HCT116 (cell line): ENCODE results near the gene CCDC126. TPM values are rescaled to one million over a fixed set of nuclear protein-coding genes. Genes with fewer than 3 reads are reported as not detected.

ENCODE experiments used
- ATAC-seq: fragments of 200-7000 bp; cut with Tn5 transposase; 2 replicates; pipeline ENCODE4 v1.9.1; 2020; ENCODE audit warnings: mild to moderate bottlenecking, moderate library complexity
- BruUV-seq: library from RNA; stranded (reverse); fragments of 400-500 nt; replicated peaks from 2 replicates; lab custom pipeline; 2021; lab: Mats Ljungman, UMichigan
- CTCF ChIA-PET: fragments of 300-600 bp; sonication (Branson Sonifier 250); formaldehyde crosslinking; loops from one replicate; lab custom pipeline; 2021; ENCODE audit warnings: antibody characterized with exemption; lab: Charles Lee
- POLR2A ChIA-PET: fragments of 300-600, 350-600 bp; sonication (Branson Sonifier 250); formaldehyde crosslinking; loops from one replicate; lab custom pipeline; 2021; ENCODE audit warnings: antibody characterized with exemption; lab: Charles Lee
- RAD21 ChIA-PET, 2 experiments: fragments of 300-600 bp; sonication (Branson Sonifier 250); formaldehyde crosslinking; loops; one replicate each; lab custom pipeline; 2023; ENCODE audit warnings: low total read pairs in 2 of 2; ENCODE audit not compliant: uncharacterized antibody in 2 of 2, unreplicated experiment in 2 of 2, low non-redundant PET in 1 of 2; lab: Charles Lee
- DNase-seq: peaks from one replicate; pipeline ENCODE4 v3.0.0-alpha.2; 2010; ENCODE audit warnings: low read depth, low spot score
- H2AFZ ChIP-seq: fragments of 200-600 bp; shearing (Covaris generic), sonication (generic); 2 replicates; pipeline ENCODE4 v1.6.1; 2017; ENCODE audit warnings: low read depth, mixed run types, mixed read lengths, antibody characterized with exemption, low read length; ENCODE audit not compliant: poor library complexity, severe bottlenecking
- H3K27ac ChIP-seq: 2 replicates; pipeline ENCODE4 v1.5.1; 2012; ENCODE audit warnings: low read depth, low read length
- H3K27me3 ChIP-seq: fragments of 200-600 bp; sonication (generic); 2 replicates; pipeline ENCODE4 v1.6.1; 2016; ENCODE audit warnings: mixed run types, low read length, mixed read lengths; ENCODE audit not compliant: insufficient read depth
- H3K36me3 ChIP-seq, 2 experiments: fragments of 200-500 bp in 1 of 2; fragments of 200-600 bp in 1 of 2; sonication (Bioruptor generic) in 1 of 2; sonication (generic) in 1 of 2; 2 replicates each; pipeline versions ENCODE4 v1.5.1 to v1.6.1; 2014 to 2016; ENCODE audit warnings: low read length in 2 of 2, inconsistent platforms in 1 of 2, mixed read lengths in 1 of 2, mixed run types in 1 of 2; ENCODE audit not compliant: insufficient read depth in 2 of 2, control insufficient read depth in 1 of 2
- H3K4me1 ChIP-seq, 2 experiments: fragments of 200-600 bp in 1 of 2; sonication (generic) in 1 of 2; 2 replicates each; pipeline versions ENCODE4 v1.5.1 to v1.6.1; 2012 to 2017; ENCODE audit warnings: low read length in 2 of 2, inconsistent platforms in 1 of 2, mild to moderate bottlenecking in 1 of 2, mixed read lengths in 1 of 2, mixed run types in 1 of 2, moderate library complexity in 1 of 2; ENCODE audit not compliant: insufficient read depth in 2 of 2, control insufficient read depth in 1 of 2
- H3K4me2 ChIP-seq: fragments of 200-600 bp; sonication (generic); 2 replicates; pipeline ENCODE4 v1.6.1; 2017; ENCODE audit warnings: mixed run types, low read length, mixed read lengths
- H3K4me3 ChIP-seq, 2 experiments: fragments of 200-600 bp in 1 of 2; sonication (generic) in 1 of 2; replicated peaks in 1 of 2; 2 replicates each; pipeline ENCODE4 v1.5.1; 2011 to 2016; ENCODE audit warnings: low read length in 2 of 2, control low read depth in 1 of 2, low read depth in 1 of 2, mild to moderate bottlenecking in 1 of 2, mixed read lengths in 1 of 2, mixed run types in 1 of 2
- H3K79me2 ChIP-seq: fragments of 200-600 bp; sonication (generic); 2 replicates; pipeline ENCODE4 v1.6.1; 2017; ENCODE audit warnings: mild to moderate bottlenecking, mixed run types, low read length, moderate library complexity, mixed read lengths; ENCODE audit not compliant: insufficient read depth
- H3K9ac ChIP-seq: fragments of 200-600 bp; sonication (generic); 2 replicates; pipeline ENCODE4 v1.6.1; 2016; ENCODE audit warnings: low read length, mixed read lengths
- H3K9me2 ChIP-seq: fragments of 200-600 bp; sonication (generic), shearing (Covaris generic); 2 replicates; pipeline ENCODE4 v1.6.1; 2017; ENCODE audit warnings: mixed run types, mild to moderate bottlenecking, moderate library complexity; ENCODE audit not compliant: insufficient read depth
- H3K9me3 ChIP-seq, 2 experiments: fragments of 200-500 bp in 1 of 2; fragments of 200-600 bp in 1 of 2; sonication (Bioruptor generic) in 1 of 2; sonication (generic) in 1 of 2; 2 replicates each; pipeline ENCODE4 v1.6.1; 2014 to 2017; ENCODE audit warnings: low read length in 2 of 2, mixed read lengths in 2 of 2, inconsistent platforms in 1 of 2, low read depth in 1 of 2, mild to moderate bottlenecking in 1 of 2, mixed run types in 1 of 2, moderate library complexity in 1 of 2; ENCODE audit not compliant: control insufficient read depth in 1 of 2, insufficient read depth in 1 of 2
- H4K20me1 ChIP-seq: fragments of 200-600 bp; sonication (generic), shearing (Covaris generic); 2 replicates; pipeline ENCODE4 v1.6.1; 2017; ENCODE audit warnings: mixed run types, mild to moderate bottlenecking, moderate library complexity; ENCODE audit not compliant: insufficient read depth
- CEBPB ChIP-seq: IDR thresholded peaks from 2 replicates; pipeline ENCODE4 v1.6.1; 2012; ENCODE audit warnings: low read depth
- ELF1 ChIP-seq: IDR thresholded peaks from 2 replicates; pipeline ENCODE4 v1.6.1; 2012; ENCODE audit warnings: low read depth, borderline replicate concordance
- EZH2phosphoT487 ChIP-seq: fragments of 200-600 bp; IDR thresholded peaks from 2 replicates; pipeline ENCODE4 v1.6.1; 2018; ENCODE audit warnings: antibody characterized with exemption, borderline replicate concordance
- JUND ChIP-seq: IDR thresholded peaks from 2 replicates; pipeline ENCODE4 v1.6.1; 2012
- POLR2A ChIP-seq: IDR thresholded peaks from 2 replicates; pipeline ENCODE4 v1.7.0; 2011; ENCODE audit warnings: borderline replicate concordance; ENCODE audit not compliant: insufficient read depth, insufficient read length; ENCODE audit errors: extremely low read depth
- TCF7L2 ChIP-seq: IDR thresholded peaks from 2 replicates; pipeline ENCODE4 v1.7.0; 2011; ENCODE audit warnings: borderline replicate concordance, inconsistent platforms; ENCODE audit not compliant: insufficient read depth, insufficient read length; ENCODE audit errors: extremely low read depth
- intact Hi-C: fragments of 100-400 bp; cut with micrococcal nuclease; formaldehyde crosslinking; loops from 2 replicates; pipeline ENCODE4 v1.10.0; 2022
- total RNA-seq: library from RNA; stranded (reverse); gene quantifications from one replicate; pipeline ENCODE4 v1.2.1, GENCODE V29; 2021; ENCODE audit not compliant: unreplicated experiment
- TF ChIP-seq, protein P1 (sequence below), 3 experiments: fragments of 200-600 bp in 1 of 3; sonication (generic) in 1 of 3; IDR thresholded peaks in 2 of 3; conservative IDR thresholded peaks in 1 of 3; 2 replicates each; pipeline ENCODE4 v1.5.1; 2012 to 2017; ENCODE audit warnings: low read depth in 2 of 3, low read length in 2 of 3, antibody characterized with exemption in 1 of 3, borderline replicate concordance in 1 of 3, control low read depth in 1 of 3, mild to moderate bottlenecking in 1 of 3, mixed read lengths in 1 of 3, mixed run types in 1 of 3, moderate library complexity in 1 of 3; ENCODE audit not compliant: insufficient read depth in 1 of 3

CCDC126 gene
- total RNA-seq, 1 experiment from 2014 or later = 5.0 TPM

DNA sequence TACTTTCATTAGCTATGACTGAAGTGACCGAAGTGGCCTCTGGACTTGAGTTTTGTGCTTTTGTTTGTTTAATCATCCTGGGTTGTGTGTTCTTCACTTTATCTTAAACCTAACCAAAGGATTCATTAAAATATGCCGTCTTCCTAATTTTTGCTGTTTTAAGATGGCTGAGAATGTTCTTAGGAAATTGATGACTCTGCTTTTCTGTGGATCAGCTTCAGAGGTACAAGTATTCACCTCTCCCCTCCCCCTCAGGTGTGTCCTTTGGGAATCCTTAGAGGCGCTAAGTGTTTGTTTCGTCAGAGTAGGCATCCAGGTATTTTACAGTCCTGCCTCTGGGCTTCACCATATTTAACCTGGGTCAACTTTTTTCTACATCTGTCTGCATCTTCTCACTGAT, 1.1 kb downstream of the CCDC126 start:
- BruUV-seq = no TSS peak
- RAD21 ChIA-PET = no interaction called here
- no peak for ATAC-seq

DNA sequence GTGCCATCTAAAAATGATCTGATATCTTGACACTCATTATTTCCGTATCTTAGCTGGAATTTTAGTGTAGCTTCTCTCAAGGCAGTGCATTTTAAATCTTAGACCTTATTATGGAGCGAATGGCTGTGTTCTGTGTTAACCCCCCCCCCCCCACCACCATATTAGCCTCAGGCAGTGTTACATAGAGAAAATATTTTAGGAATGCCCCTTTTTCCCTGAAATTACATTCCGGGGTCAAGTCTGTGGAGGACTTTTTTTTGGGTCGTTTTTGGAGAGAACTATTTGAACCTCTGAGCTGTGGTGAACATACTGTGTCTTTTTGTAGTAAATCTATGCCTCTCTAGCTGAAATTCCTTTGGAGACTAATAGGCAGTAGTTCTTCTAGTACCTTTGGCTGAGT, 3.1 kb downstream of the CCDC126 start:
- Histone ChIP-seq H3K9me2 (no peaks in the 10 kb centered on the region), H3K4me1 (peaks cover 4 to 23% of the 10 kb centered on the region in 2 experiments; a peak in 3 of 4 replicates), H3K4me2 (no peak overlapping the region), H3K79me2 (no peaks in the 10 kb centered on the region; the same call in 1 of the 2 replicates), H3K27me3 (no peaks in the 10 kb centered on the region), H3K4me3 (no peak overlapping the region), H3K36me3 (no peaks in the 10 kb centered on the region), H4K20me1 (no peaks in the 10 kb centered on the region), H2AFZ (no peak overlapping the region), H3K9me3 (no peaks in the 10 kb centered on the region), H3K9ac (no peak overlapping the region), H3K27ac (no peak overlapping the region)
- no peak for TF ChIP-seq POLR2A
- intact Hi-C loops = no loop called here
- ATAC-seq = no peak
- BruUV-seq = no TSS peak
- CTCF ChIA-PET = no interaction called here
- RAD21 ChIA-PET = no interaction called here
- POLR2A ChIA-PET = no interaction called here
- DNase-seq = no peak

More for the DNA sequence above, 1.1 kb downstream of the CCDC126 start:
- ChIA-PET CTCF (interaction anchor here (1.1 to 1.8 kb wide), 3 partner anchors 53 to 116 kb away, joined by 3 to 10 read pairs (median 3); no protein-coding TSS in a partner anchor), POLR2A (interaction anchor here (0.8 kb wide), 1 partner anchor 15 kb away, joined by 3 read pairs; no protein-coding TSS in a partner anchor)
- H3K9ac ChIP-seq = peak overlapping the region; percentile 61
- no peaks in the 10 kb centered on the region for H3K9me3 ChIP-seq
- H3K27me3 ChIP-seq = no peaks in the 10 kb centered on the region
- H3K79me2 ChIP-seq = no peaks in the 10 kb centered on the region; the same call in 1 of the 2 replicates
- peak; percentile 34 for DNase-seq
- H3K4me3 ChIP-seq = peak overlapping the region; percentile 56 to 74
- no peaks in the 10 kb centered on the region for H4K20me1 ChIP-seq
- intact Hi-C loops = no loop called here
- H3K9me2 ChIP-seq = no peaks in the 10 kb centered on the region
- TF ChIP-seq JUND (no peak), ELF1 (no peak), TCF7L2 (no peak), CEBPB (no peak; the same call in 1 of the 2 replicates), EZH2phosphoT487 (no peak)
- TF ChIP-seq, protein P1, sequence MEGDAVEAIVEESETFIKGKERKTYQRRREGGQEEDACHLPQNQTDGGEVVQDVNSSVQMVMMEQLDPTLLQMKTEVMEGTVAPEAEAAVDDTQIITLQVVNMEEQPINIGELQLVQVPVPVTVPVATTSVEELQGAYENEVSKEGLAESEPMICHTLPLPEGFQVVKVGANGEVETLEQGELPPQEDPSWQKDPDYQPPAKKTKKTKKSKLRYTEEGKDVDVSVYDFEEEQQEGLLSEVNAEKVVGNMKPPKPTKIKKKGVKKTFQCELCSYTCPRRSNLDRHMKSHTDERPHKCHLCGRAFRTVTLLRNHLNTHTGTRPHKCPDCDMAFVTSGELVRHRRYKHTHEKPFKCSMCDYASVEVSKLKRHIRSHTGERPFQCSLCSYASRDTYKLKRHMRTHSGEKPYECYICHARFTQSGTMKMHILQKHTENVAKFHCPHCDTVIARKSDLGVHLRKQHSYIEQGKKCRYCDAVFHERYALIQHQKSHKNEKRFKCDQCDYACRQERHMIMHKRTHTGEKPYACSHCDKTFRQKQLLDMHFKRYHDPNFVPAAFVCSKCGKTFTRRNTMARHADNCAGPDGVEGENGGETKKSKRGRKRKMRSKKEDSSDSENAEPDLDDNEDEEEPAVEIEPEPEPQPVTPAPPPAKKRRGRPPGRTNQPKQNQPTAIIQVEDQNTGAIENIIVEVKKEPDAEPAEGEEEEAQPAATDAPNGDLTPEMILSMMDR (IDR thresholded peaks at IDR 0.05 in 2 of 3, conservative IDR thresholded peaks at IDR 0.05 in 1 of 3; ENCODE audit: borderline replicate concordance in 1 of 3, insufficient read depth in 1 of 3, low read depth in 2 of 3, low read length in 2 of 3) = no peak
- peaks cover 4 to 31% of the 10 kb centered on the region in 2 experiments; a peak in 3 of 4 replicates for H3K4me1 ChIP-seq
- peak overlapping the region; percentile 92 for H3K4me2 ChIP-seq
- peak overlapping the region; percentile 69; the same call in 1 of the 2 replicates for H3K27ac ChIP-seq
- H2AFZ ChIP-seq = peak overlapping the region; percentile 92
- no peaks in the 10 kb centered on the region for H3K36me3 ChIP-seq
